K562 (cell line): Measurements from ENCODE around the gene HTR1D. TPM values are rescaled to one million over a fixed set of nuclear protein-coding genes. Genes with fewer than 3 reads are reported as not detected.

ENCODE experiments used
- ASH1L ChIP-seq: fragments of 450-650 bp; IDR thresholded peaks from 2 replicates; pipeline ENCODE4 v1.6.1; 2018; ENCODE audit warnings: borderline replicate concordance, mild to moderate bottlenecking, low read depth; ENCODE audit not compliant: partially characterized antibody
- BMI1 ChIP-seq: fragments of 150-350 bp; IDR thresholded peaks from 2 replicates; pipeline ENCODE4 v1.6.1; 2014; ENCODE audit warnings: low read length
- CBX2 ChIP-seq: fragments of 200-600 bp; sonication (generic); IDR thresholded peaks from one replicate; pipeline ENCODE4 v1.6.1; 2012; ENCODE audit warnings: mild to moderate bottlenecking, low read length, inconsistent platforms; ENCODE audit not compliant: insufficient read depth, poor library complexity, severe bottlenecking
- GTF2B ChIP-seq: IDR thresholded peaks from 2 replicates; pipeline ENCODE4 v1.6.1; 2011; ENCODE audit not compliant: insufficient read length; ENCODE audit errors: extremely low read depth
- HMG20B ChIP-seq: fragments of 250-450 bp; sonication (Bioruptor Pico); IDR thresholded peaks from 2 replicates; pipeline ENCODE4 v1.5.0; 2021; ENCODE audit warnings: mild to moderate bottlenecking
- ID3 ChIP-seq, 2 experiments: fragments of 250-450 bp in 1 of 2; fragments of 450-650 bp in 1 of 2; sonication (Bioruptor Pico) in 1 of 2; IDR thresholded peaks; 2 replicates each; pipeline versions ENCODE4 v1.6.1 to v1.8.0; 2016 to 2021; ENCODE audit warnings: mild to moderate bottlenecking in 2 of 2, moderate library complexity in 2 of 2, missing compliant biosample characterization in 1 of 2, missing genetic modification characterization in 1 of 2
- MED1 ChIP-seq: sonication (generic); formaldehyde crosslinking; IDR thresholded peaks from 2 replicates; pipeline ENCODE4 v1.8.1; 2023; ENCODE audit warnings: missing genetic modification reagents, borderline replicate concordance
- MYC ChIP-seq, 2 experiments: fragments of 250-450 bp in 1 of 2; sonication (Bioruptor Pico) in 1 of 2; IDR thresholded peaks; 2 replicates each; pipeline versions ENCODE4 v1.5.1 to v1.6.1; 2012 to 2021; ENCODE audit warnings: low read depth in 2 of 2, borderline replicate concordance in 1 of 2, improper control_type of control experiment in 1 of 2, low read length in 1 of 2, mild to moderate bottlenecking in 1 of 2, moderate library complexity in 1 of 2
- PCBP2 ChIP-seq: fragments of 200-400 bp; formaldehyde crosslinking; IDR thresholded peaks from 2 replicates; pipeline ENCODE4 v1.6.1; 2018; ENCODE audit warnings: low read length, low read depth, mild to moderate bottlenecking, moderate library complexity; ENCODE audit not compliant: poor library complexity, severe bottlenecking
- PKNOX1 ChIP-seq: fragments of 450-650 bp; IDR thresholded peaks from 2 replicates; pipeline ENCODE4 v1.6.1; 2016
- POLR2G ChIP-seq: fragments of 200-400 bp; formaldehyde crosslinking; IDR thresholded peaks from 2 replicates; pipeline ENCODE4 v1.6.1; 2017; ENCODE audit warnings: low read depth, mild to moderate bottlenecking, antibody characterized with exemption, low read length, moderate library complexity
- SMARCE1 ChIP-seq: fragments of 450-650 bp; IDR thresholded peaks from 2 replicates; pipeline ENCODE4 v1.7.1; 2016; ENCODE audit warnings: mild to moderate bottlenecking
- THAP7 ChIP-seq: fragments of 250-450 bp; sonication (Bioruptor Pico); IDR thresholded peaks from 2 replicates; pipeline ENCODE4 v1.5.0; 2021
- USF1 ChIP-seq: sonication (generic); formaldehyde crosslinking; IDR thresholded peaks from 2 replicates; pipeline ENCODE4 v1.9.0; 2022; ENCODE audit warnings: mild to moderate bottlenecking, missing genetic modification reagents
- USF2 ChIP-seq: sonication (generic); formaldehyde crosslinking; IDR thresholded peaks from 2 replicates; pipeline ENCODE4 v1.5.0; 2020; ENCODE audit warnings: missing genetic modification reagents
- ZBTB12 ChIP-seq: fragments of 250-450 bp; sonication (Bioruptor Pico); IDR thresholded peaks from 2 replicates; pipeline ENCODE4 v1.4.0; 2020
- ZBTB26 ChIP-seq: fragments of 450-650 bp; formaldehyde crosslinking; IDR thresholded peaks from 2 replicates; pipeline ENCODE4 v1.4.0; 2022; ENCODE audit warnings: missing genetic modification characterization
- ZKSCAN3 ChIP-seq: fragments of 250-450 bp; sonication (Bioruptor Pico); IDR thresholded peaks from 2 replicates; pipeline ENCODE4 v1.4.0; 2020
- ZNF175 ChIP-seq: fragments of 200-800 bp; sonication (Bioruptor generic); IDR thresholded peaks from 2 replicates; pipeline ENCODE4 v1.6.1; 2016; ENCODE audit warnings: low read depth, mild to moderate bottlenecking, missing genetic modification characterization, missing compliant biosample characterization
- ZNF311 ChIP-seq: fragments of 250-450 bp; sonication (Bioruptor Pico); IDR thresholded peaks from 2 replicates; pipeline ENCODE4 v1.4.0; 2020; ENCODE audit warnings: mild to moderate bottlenecking, moderate library complexity
- ZNF584 ChIP-seq: fragments of 200-800 bp; sonication (Bioruptor generic); IDR thresholded peaks from 2 replicates; pipeline ENCODE4 v1.6.1; 2016; ENCODE audit warnings: low read depth, mild to moderate bottlenecking, missing genetic modification characterization, missing compliant biosample characterization
- polyA plus RNA-seq, 8 experiments: library from polyadenylated mRNA; depleted of rRNA in 4 of 8; stranded (reverse) in 5 of 8; unstranded in 3 of 8; fragments of >200 nt; fragmentation: Nextera tagmentation in 2 of 8; fragmentation: Illumina TruSeq in 1 of 8; extraction: Ambion mirVana in 2 of 8; extraction: Trizol in 1 of 8; gene quantifications; 2 replicates each; pipeline versions ENCODE4 v1.2.1 to v1.2.3, GENCODE V29; 2011 to 2014; ENCODE audit warnings: inconsistent platforms in 1 of 8, missing spikeins in 1 of 8
- total RNA-seq, 7 experiments: library from RNA; depleted of rRNA in 6 of 7; stranded (reverse); fragments of >200 nt in 6 of 7; fragmentation: Illumina TruSeq in 2 of 7; extraction: Trizol in 2 of 7; gene quantifications; 2 replicates each; pipeline versions ENCODE4 v1.2.1 to v1.2.3, GENCODE V29; 2011 to 2021; ENCODE audit warnings: low replicate concordance in 1 of 7

Gene HTR1D
- total and polyA plus RNA-seq, 9 of the 15 experiments (the other 6 are each of a cell fraction or from before 2014, with no cell fraction given): 0.03 to 0.09 (median 0.04) TPM; not detected in 4

GRCh38 chr1:23200883-23201282 is 16.4 kb downstream of the HTR1D start (continued):
- TF ChIP-seq ID3 (CRISPR knock-in tag; IDR thresholded peaks at IDR 0.05): no peak
- TF ChIP-seq ID3 (tag; IDR thresholded peaks at IDR 0.05): no peak
- TF ChIP-seq ZBTB12: no peak
- no peak for TF ChIP-seq ZNF175
- TF ChIP-seq CBX2: no peak
- TF ChIP-seq THAP7 (CRISPR knock-in tag): no peak
- TF ChIP-seq USF1 (CRISPR knock-in tag): peak; percentile 91
- peak; percentile 36 for TF ChIP-seq ASH1L
- no peak for TF ChIP-seq SMARCE1
- no peak for TF ChIP-seq MED1 (CRISPR knock-in tag)
- TF ChIP-seq BMI1: no peak
- TF ChIP-seq MYC (IDR thresholded peaks at IDR 0.05; ENCODE audit: low read depth, low read length): no peak
- TF ChIP-seq MYC (CRISPR knock-in tag; IDR thresholded peaks at IDR 0.05; ENCODE audit: borderline replicate concordance, low read depth): no peak
- TF ChIP-seq USF2 (CRISPR knock-in tag): peak; percentile 87
- TF ChIP-seq POLR2G: no peak
- no peak for TF ChIP-seq GTF2B
- no peak for TF ChIP-seq ZKSCAN3 (CRISPR knock-in tag)
- TF ChIP-seq ZNF311 (CRISPR knock-in tag): no peak
- TF ChIP-seq ZBTB26: no peak
- no peak for TF ChIP-seq PCBP2
- TF ChIP-seq ZNF584: no peak
- no peak for TF ChIP-seq HMG20B (CRISPR knock-in tag)
- TF ChIP-seq PKNOX1: peak; percentile 65
